Activated T-cell treated with anti-CD3 and anti-CD28 coated beads, Interleukin-2, amount 50 U/mL, for 1 hour (primary cell): ENCODE measurements around the gene CMPK1.
"Not testable (repeated sequence)": the region's sequence is repeated elsewhere in the genome, so short reads cannot be mapped to it uniquely, and the experiment has no call there.

Experiments
- DNase-seq: peaks from one replicate; pipeline ENCODE4 v3.0.0-alpha.2; 2020

Gene CMPK1, protein sequence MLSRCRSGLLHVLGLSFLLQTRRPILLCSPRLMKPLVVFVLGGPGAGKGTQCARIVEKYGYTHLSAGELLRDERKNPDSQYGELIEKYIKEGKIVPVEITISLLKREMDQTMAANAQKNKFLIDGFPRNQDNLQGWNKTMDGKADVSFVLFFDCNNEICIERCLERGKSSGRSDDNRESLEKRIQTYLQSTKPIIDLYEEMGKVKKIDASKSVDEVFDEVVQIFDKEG

DNA sequence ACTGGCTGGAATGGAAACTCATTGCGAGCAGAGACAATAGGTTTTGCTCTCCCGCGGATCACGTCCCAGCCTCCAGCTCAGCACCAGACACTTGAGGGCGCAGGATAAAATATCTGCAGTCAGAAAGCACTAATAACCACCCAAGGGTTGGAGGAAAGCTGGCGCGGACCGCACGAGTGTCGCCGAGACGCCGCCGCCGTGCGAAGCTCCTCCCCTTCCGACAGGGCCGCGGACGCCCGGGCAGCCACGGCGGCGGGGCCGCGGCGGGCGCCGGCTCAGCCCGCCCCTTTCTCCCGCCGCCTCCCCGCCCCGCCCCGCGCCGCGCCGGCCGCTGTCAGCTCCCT, at the start of gene CMPK1:
Gene CMPK1 (plus strand): TSS at position 213 of the 344 bp plus-strand sequence. CDS start 156 bp downstream, outside the sequence.
- peak; percentile 81 for DNase-seq

DNA sequence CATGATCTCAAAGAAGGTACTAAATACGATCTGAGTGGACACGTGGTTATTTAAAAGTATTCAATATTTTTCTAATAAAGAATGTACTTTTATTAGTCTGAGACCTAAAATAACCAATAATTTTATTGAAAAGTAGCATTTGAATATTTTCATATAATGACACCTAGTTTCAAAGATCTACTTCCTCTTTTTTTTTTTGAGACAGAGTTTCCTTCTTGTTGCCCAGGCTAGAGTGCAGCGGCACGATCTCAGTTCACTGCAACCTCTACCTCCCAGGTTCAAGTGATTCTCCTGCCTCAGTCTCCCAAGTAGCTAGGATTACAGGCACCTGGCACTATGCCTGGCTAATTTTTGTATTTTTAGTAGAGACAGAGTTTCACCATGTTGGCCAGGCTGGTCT, 45.5 kb upstream of the CMPK1 start:
- not testable (repeated sequence) for DNase-seq

DNA sequence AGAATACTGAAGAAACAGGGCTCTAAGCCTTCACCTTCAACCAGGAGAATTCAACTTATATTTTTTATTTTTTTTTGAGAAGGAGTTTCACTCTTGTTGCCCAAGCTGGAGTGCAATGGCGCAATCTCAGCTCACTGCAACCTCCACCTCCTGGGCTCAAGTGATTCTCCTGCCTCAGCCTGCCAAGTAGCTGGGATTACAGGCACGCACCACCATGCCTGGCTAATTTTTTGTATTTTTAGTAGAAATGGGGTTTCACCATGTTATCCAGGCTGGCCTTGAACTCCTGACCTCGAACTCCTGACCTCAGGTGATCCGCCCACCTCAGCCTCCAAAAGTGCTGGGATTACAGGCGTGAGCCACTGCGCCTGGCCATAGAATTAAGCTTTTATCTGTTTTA, 38.7 kb upstream of the CMPK1 start:
- not testable (repeated sequence) for DNase-seq

DNA sequence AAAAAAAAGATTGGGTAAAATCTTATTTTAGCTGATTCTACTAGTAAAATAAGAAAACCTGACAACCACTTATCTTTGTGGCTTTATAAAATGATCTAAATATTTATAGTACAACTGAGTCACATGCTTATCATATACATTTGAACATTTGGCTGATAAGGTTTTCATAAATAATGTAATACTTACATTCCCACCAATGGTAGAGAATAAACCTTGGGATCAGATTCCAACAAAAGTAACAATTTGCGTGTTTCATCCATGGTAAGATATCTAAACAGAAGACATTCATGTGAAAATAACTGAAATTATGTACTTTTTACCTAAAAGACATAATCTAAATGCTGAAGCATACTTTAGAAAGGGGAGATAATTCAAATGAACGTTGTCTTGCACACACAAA, 38.0 kb upstream of the CMPK1 start:
- DNase-seq: no peak

DNA sequence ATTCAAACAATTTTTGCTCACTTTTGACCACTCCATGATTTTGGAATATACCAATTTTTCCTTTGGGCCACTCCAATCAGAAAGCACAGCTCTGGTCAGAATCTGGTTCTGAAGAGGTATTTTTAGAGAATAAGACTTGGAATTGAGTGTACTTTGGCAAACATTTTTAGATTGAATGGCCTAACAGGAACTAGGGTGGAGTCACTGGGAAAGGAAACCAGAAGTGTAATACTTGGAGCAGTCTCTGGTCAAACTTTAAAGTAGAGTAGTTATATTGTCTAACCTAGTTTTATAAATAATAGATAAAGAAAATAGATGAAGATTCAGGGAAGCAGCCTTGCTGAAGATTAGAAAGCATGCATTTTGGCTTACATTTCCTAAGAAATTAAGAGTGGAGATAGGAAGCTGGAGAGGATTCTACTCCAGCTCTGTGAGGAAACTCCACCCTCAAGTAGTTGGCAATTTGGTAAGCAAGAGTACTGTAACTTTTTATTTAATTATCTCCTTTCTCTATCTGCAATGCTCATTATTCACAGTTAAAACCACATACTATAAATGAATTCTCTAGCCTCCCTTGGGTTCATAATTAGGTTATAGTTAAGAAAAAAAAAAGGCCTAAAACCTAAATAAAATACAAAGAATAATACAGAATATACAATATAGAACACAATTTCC, 35.4 kb upstream of the CMPK1 start:
- no peak for DNase-seq

DNA sequence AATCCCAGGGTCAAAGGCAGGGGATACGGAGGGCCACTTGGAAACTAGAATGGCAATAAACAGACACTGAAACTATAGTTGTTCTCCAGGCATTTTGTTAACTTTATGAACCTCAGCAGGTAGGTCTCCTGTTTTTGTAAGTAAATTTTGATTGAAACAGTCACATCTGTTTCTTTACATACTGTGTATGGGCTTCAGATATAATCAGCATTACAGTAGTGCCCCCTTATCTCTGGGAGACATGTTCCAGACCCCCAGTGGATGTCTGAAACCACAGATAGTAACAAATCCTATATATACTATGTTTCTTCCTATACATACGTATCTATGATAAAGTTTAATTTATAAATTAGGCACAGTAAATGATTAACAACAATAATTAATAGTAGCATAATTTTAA, 31.1 kb upstream of the CMPK1 start:
- no peak for DNase-seq

DNA sequence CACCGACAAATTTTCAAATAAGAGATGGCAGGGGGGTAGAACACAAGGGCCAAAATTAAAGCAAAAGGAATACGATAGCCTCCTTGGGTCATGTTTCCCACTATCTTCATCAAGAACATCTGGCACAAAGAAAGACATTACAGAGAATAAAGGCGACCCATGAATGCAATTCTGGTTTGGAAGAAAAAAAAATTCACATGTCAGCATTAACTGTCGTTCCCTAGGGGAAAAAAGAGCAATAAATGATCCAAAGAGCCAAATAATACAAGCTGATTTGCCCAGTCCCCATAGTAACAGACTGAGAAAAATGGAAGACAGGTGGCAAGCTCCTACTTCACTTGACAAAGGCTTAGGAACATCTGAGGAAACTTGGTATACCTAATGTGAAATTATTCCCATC, 24.2 kb upstream of the CMPK1 start:
- no peak for DNase-seq

DNA sequence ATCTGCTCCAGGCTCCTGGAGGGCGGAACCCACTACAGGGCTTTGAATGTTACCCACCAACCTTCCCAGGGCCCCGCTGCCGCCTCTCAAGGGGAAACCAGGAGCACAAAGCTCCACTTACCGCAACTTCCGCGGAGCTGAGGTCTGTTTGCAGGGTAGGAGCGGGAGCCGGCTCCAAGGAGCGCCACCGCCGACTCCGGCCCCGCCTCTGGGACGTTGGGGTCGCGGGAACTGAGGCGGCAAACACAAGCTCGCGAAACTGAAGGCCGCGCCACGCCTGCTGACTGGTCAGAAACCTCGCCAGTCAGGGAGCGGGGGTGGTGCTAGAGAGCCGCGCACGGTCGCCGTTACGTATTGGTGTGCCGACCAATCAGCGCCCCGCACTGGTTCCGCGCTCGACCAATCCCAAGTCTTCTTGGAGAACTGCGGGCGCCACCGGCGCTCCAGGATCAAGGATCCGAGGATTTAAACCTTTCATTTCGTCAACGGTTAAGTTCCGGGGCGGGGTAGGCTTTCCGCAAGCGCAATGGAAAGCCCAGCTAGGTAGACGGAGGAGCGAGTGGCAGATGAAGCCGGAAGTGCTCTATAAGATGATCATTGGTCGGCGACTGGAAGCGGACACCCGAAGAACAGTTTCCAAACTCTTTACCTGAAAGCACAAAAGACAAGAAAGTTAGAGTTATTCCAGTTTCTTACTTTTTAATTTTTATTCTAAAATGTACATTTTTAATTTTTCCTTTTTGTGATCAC, 19.5 kb upstream of the CMPK1 start, which contains the start of gene STIL:
Gene STIL (minus strand): TSS at position 233 of the 750 bp plus-strand sequence. CDS start 3,828 bp downstream, outside the sequence.
- peak; percentile 94 for DNase-seq

DNA sequence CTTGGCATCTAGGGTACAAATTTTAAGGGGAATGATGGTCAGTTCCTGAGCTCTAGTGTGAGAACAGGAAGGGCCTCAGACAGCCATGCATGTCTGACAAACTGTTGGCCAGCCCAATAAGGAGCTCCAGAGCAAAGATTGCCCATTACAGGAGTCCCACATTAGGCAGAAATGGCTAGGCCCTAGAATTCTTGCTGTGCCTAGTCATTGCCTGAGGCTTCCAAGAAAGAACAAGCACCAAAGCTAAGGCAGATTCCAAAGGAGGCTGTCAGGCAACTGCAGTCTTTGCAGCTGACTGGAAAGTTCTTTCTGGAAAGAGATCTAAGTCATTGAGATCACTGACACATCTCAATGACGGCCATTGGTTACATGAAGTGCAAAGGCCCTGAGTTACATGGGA, 15.7 kb upstream of the CMPK1 start:
- DNase-seq: no peak

DNA sequence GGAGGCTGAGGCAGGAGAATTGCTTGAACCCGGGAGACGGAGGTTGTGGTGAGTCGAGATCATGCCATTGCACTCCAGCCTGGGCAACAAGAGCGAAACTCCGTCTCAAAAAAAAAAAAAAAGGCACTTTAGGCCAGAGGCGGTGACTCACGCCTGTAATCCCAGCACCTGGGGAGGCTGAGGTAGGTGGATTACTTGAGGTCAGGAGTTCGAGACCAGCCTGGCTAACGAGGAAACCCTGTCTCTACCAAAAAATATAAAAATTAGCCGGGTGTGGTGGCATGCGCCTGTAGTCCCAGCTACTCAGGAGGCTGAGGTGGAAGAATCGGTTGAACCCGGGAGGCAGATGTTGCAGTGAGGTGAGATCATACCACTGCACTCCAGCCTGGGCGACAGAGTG, 13.6 kb upstream of the CMPK1 start:
- DNase-seq: not testable (repeated sequence)

DNA sequence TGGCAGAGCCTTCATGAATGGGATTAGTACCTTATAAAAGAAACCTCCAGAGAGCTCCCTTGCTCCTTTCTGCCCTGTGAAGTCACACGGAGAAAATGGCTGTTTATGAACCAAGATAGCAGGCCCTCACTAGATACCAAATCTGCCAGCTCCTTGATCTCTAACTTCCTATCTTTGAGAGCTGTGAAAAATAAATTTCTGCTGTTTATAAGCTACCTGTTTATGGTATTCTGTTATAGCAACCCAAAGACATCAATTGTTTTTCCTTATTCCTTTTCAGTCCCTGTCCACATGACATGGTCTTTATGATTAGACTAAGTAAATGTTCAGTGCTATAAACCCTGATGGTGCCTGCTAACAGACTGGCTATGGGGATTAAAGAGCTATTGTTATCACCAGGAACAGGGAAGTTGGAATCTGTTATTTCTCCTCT, 10.0 kb upstream of the CMPK1 start:
- no peak for DNase-seq

DNA sequence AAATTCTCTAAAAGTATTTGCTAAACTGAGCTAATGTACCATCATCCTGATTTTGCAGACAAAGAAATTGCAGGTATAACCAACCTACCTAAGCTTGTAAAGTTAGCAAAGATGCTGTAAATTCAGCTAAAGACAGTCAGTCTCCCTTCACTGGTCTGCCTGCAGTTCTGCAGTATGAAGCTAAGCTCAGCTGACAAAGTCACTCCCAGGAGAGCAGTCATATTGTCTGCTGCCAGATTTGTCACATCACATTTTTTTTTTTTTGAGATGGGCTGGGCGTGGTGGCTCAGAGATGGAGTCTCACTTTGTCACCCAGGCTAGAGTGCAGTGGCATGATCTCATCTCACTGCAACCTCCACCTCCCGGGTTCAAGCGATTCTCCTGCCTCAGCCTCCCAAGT, 8.9 kb upstream of the CMPK1 start:
- DNase-seq: no peak

DNA sequence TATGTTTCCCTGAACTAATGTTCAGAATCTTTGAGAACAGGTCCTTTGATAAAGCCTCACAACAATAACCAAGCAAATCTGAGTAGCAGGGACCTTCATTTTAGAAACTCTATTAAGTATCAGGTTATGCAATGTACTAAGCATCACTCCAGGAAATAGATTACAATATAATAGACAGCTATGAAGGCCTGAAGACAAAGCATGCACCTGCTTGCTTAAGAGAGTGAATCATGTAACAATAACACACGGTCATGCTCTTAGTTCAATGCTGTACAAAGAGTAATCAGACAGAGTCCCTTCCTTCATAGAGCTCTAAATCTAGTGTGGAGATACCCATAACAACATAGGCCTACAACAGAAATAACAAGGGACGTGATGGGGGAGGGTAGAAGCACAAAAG, 8.1 kb upstream of the CMPK1 start:
- no peak for DNase-seq

DNA sequence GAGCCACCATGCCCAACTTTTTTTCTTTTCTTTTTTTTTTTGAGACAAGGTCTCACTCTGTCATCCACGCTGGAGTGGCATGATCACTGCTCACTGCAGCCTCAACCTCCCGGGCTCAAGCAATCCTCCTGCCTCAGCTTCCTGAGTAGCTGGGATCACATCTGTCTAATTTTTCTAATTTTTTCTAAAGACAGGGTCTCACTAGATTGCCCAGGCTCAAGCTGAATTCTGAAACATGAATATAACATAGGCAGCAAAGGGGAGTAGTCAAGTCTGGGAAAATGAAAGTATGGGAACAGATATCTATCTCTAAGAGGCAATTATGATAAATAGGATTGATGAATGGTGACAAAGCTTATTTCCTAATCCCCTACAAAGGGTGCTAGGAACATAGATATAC, 7.3 kb upstream of the CMPK1 start:
- DNase-seq: no peak

DNA sequence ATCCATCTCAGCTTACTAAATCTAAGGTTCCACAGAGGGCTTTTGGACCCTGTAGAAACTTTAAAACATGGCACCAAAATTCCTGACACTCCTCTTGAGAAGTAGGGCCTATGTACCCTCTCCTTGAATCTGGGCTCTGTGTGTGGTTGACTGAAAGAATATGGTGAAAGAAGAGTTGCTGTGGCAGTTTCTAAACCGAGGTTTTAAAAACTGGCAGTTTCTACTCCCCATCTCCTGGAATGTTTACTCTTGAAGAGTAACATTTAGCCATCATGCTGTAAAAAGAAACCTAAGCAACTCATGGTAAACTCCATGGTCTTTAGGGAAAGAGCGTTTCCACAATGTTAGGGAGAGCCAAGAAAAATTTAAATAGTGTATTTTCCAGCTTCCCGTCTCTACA, 4.6 kb upstream of the CMPK1 start:
- DNase-seq: no peak

DNA sequence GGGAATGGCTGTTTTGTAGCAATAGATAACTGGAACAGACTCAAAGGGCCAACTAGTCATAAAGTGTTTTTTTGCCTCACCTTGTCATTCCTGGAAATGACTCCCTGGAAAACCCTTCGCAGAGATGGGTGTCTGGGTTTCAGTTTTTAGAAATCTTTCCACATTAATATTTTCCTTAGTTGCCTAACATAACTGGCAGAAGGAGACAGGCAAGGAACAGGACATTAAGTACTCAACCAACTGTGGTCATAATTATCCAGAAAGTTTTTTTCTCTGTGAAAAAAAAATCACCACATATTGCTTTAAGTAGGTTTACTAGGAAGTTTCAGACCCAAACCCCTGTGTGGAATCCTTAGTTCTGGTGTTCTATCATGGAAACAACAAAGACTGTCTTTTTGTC, 3.4 kb upstream of the CMPK1 start:
- DNase-seq: no peak

DNA sequence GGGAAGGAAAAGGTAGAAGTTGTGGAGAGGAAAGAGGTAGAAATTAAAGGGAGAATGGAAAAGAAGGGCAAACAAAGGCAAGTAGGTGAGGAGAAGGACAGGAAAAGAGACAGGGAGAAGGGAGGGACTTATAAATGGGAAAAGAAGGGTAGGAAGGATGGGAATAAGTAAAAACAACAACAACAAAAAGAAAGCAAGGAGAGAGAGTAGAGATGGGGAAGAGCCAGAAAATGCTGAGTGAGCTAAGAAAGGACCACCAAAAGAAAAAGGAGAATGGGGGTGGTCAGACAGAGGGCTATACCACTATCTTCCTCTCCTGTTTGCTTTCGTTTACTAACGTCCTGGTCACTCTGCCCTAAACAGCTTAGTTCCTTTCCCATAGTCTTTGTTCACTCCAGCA, 1.7 kb upstream of the CMPK1 start:
- DNase-seq: no peak

DNA sequence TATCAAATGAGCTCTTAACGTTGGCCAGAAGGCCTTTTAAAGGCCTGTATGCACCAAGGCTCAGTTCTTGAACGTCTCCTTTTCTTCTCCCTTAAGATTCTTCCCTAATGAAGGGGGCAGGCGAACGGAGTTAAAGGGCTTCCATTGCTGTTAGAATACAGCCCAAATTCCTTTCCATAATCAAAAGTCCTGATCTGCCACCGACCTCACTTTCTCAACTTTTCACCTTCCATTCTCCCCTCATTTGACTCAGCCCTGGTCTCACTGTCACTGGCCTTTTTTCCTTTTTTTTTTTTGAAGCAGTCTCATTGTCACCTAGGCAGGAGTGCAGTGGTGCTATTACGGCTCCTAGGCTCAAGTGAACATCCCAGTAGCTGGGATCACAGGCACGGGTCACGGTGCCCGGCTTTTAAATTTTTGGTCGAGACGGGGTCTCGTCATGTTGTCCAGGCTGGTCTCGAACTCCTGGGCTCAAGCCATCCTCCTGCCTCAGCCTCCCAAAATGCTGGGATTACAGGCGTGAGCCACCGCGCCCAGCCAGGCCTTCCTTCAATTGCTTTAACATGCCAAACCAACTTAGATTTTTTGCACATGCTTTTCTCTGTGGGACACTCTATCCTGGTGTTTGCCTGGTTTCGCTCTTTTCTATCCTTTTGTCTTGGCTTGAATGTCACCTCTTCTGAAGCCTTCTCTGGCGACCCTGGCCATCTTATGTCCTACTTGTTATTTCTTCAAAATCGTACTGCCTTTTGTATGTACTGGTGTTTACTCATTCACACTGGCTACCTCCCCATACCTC, 612 bp upstream of the CMPK1 start:
- no peak for DNase-seq

DNA sequence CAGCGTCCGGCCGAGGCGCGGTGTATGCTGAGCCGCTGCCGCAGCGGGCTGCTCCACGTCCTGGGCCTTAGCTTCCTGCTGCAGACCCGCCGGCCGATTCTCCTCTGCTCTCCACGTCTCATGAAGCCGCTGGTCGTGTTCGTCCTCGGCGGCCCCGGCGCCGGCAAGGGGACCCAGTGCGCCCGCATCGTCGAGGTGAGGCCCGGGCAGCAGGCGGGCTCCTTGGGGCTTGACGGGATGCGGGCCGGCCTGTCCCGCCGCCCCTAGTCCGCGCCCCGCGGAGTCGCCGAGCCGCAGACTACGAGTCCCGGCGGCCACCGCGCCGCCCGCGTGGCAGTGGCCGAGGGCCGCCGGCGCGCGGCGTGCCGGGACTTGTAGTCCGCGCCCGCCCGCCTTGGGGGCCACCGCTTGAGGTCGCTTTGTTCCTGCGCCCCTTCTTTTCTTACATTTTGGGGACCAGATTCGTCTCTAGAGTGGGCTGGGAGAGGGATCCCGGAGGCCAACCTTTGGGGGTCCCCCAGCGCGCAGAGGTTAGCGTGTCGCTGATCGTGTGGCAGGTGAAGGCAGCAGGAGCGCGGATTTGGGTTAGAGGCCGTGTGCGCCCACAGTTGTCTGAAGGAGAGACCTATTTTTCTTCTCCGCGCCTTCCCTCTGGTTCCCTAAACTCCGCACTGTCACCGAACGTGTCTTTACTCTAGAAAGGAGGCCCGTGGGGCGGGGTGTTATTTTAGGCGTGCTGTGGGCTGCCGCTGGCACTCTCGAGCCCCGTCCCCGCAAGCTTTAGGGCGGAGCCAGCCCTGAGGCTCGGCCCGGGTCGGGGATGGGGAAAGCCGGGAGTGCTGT, 553 bp downstream of the CMPK1 start:
- DNase-seq: peak; percentile 80

DNA sequence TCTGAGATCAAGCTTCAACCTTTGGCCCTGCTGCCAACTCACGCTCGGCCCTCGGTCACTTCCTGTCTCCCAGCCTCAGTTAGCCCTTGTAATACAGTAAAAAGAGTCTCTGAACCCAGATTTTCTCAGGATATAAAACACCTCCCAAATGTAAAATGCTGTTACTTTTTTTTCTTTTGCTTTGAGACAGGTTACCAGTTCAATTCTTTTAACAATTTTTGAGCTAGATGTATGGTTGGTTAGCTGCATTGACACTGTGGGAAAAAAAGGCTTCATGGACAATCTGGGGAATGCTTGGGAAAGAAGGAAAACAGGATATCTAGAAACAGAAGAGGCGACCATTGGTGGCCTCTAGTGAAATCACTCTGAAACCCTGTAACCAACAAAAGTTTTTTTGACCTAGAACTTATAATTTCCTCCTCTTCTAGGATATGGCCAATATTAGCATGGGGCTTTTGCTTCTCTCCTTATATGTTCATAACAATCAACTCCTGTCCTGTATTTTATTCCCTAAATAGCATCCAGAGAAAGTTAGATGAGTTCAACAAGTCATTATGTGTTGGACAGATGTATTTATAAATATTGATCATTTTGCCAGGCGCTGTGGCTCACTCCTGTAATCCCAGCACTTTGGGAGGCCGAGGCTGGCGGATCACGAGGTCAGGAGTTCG, 1.3 kb downstream of the CMPK1 start:
- no peak for DNase-seq

DNA sequence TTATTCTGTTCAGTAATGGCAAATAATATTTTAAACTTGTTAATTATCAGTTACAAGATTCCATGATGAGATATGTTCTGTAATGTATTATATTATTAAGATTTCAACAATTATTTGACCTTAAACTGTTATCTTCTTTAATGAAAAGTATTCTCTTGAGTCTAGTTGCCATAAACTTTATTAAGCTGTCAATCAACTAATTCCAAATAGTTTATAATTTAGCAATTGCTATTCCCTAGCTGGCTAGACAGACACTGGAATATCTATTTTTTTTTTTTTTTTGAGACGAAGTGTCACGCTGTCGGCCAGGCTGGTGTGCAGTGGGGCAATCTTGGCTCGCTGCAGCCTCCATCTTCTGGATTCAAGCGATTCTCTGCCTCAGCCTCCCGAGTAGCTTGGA, 3.8 kb downstream of the CMPK1 start:
- no peak for DNase-seq
